IMR-90 (cell line): ENCODE data around the gene CIB1. TPM values are rescaled to one million over a fixed set of nuclear protein-coding genes. Genes with fewer than 3 reads are reported as not detected.

Experiments
- ATAC-seq: fragments of 200-7000 bp; cut with Tn5 transposase; 2 replicates; pipeline ENCODE4 v1.9.1; 2020; ENCODE audit warnings: low read depth, mild to moderate bottlenecking, moderate library complexity
- BruUV-seq: library from RNA; stranded (reverse); fragments of 400-500 nt; replicated peaks from 2 replicates; lab custom pipeline; 2021; lab: Mats Ljungman, UMichigan
- CTCF ChIA-PET: fragments of 300-600 bp; formaldehyde crosslinking; extraction: SDS; loops from one replicate; lab custom pipeline; 2021; ENCODE audit warnings: antibody characterized with exemption; lab: Yijun Ruan, JAX
- POLR2A ChIA-PET: fragments of 300-600 bp; sonication (Branson Sonifier 250); formaldehyde crosslinking; loops from one replicate; lab custom pipeline; 2022; ENCODE audit warnings: antibody characterized with exemption; ENCODE audit not compliant: unreplicated experiment; lab: Charles Lee
- DNase-seq: peaks from one replicate; pipeline ENCODE4 v3.0.0; 2013
- H2AFZ ChIP-seq: replicated peaks from 2 replicates; pipeline ENCODE3; 2013; ENCODE audit warnings: low read length, mild to moderate bottlenecking; ENCODE audit not compliant: poor library complexity
- H2AK5ac ChIP-seq: 2 replicates; pipeline ENCODE4 v1.6.1; 2013; ENCODE audit warnings: low read depth, low read length, inconsistent platforms
- H2AK9ac ChIP-seq: replicated peaks from 2 replicates; pipeline ENCODE3; 2013; ENCODE audit warnings: mild to moderate bottlenecking, low read depth, low read length, moderate library complexity; ENCODE audit not compliant: poor library complexity
- H2BK120ac ChIP-seq: 2 replicates; pipeline ENCODE4 v1.6.1; 2013; ENCODE audit warnings: low read depth, low read length, inconsistent platforms
- H2BK15ac ChIP-seq: 3 replicates; pipeline ENCODE4 v1.6.1; 2013; ENCODE audit warnings: low read depth, low read length, inconsistent platforms
- H2BK20ac ChIP-seq: 2 replicates; pipeline ENCODE4 v1.6.1; 2013; ENCODE audit warnings: low read depth, mild to moderate bottlenecking, inconsistent platforms, low read length, moderate library complexity
- H2BK5ac ChIP-seq: 2 replicates; pipeline ENCODE4 v1.6.1; 2013; ENCODE audit warnings: mild to moderate bottlenecking, low read depth, low read length, inconsistent platforms; ENCODE audit not compliant: poor library complexity, severe bottlenecking
- H3K14ac ChIP-seq: replicated peaks from 2 replicates; pipeline ENCODE4 v1.6.1; 2013; ENCODE audit warnings: low read depth, low read length, inconsistent platforms
- H3K18ac ChIP-seq: 2 replicates; pipeline ENCODE4 v1.6.1; 2013; ENCODE audit warnings: low read depth, low read length, control low read depth
- H3K23ac ChIP-seq: 2 replicates; pipeline ENCODE4 v1.6.1; 2013; ENCODE audit warnings: low read depth, low read length, inconsistent platforms
- H3K27ac ChIP-seq: 2 replicates; pipeline ENCODE4 v1.5.1; 2013; ENCODE audit warnings: mild to moderate bottlenecking, control low read depth, low read length; ENCODE audit not compliant: insufficient read depth
- H3K27me3 ChIP-seq: 2 replicates; pipeline ENCODE4 v1.6.1; 2013; ENCODE audit warnings: low read length; ENCODE audit not compliant: control insufficient read depth, insufficient read depth
- H3K36me3 ChIP-seq: 2 replicates; pipeline ENCODE4 v1.6.1; 2013; ENCODE audit warnings: low read length, mixed read lengths; ENCODE audit not compliant: control insufficient read depth, insufficient read depth
- H3K4ac ChIP-seq: 2 replicates; pipeline ENCODE4 v1.6.1; 2013; ENCODE audit warnings: low read depth, low read length, inconsistent platforms
- H3K4me1 ChIP-seq: 2 replicates; pipeline ENCODE4 v1.6.1; 2013; ENCODE audit warnings: low read length, mixed read lengths; ENCODE audit not compliant: control insufficient read depth, insufficient read depth
- H3K4me2 ChIP-seq: 2 replicates; pipeline ENCODE4 v1.6.1; 2013; ENCODE audit warnings: low read depth, mild to moderate bottlenecking, control low read depth, low read length, moderate library complexity
- H3K4me3 ChIP-seq: 2 replicates; pipeline ENCODE4 v1.5.1; 2013; ENCODE audit warnings: low read depth, mild to moderate bottlenecking, control low read depth, low read length, moderate library complexity; ENCODE audit not compliant: insufficient read depth
- H3K56ac ChIP-seq: 2 replicates; pipeline ENCODE4 v1.6.1; 2013; ENCODE audit warnings: low read length, inconsistent platforms; ENCODE audit not compliant: insufficient read depth; ENCODE audit errors: extremely low read depth
- H3K79me1 ChIP-seq, 2 experiments: 2 replicates each; pipeline ENCODE4 v1.6.1; 2013; ENCODE audit warnings: low read length in 2 of 2, inconsistent platforms in 1 of 2, low read depth in 1 of 2
- H3K9ac ChIP-seq: 2 replicates; pipeline ENCODE4 v1.6.1; 2013; ENCODE audit warnings: low read depth, low read length, control low read depth
- H3K9me1 ChIP-seq: 2 replicates; pipeline ENCODE4 v1.6.1; 2013; ENCODE audit warnings: low read length, inconsistent platforms; ENCODE audit not compliant: insufficient read depth
- H3K9me3 ChIP-seq: 2 replicates; pipeline ENCODE4 v1.6.1; 2013; ENCODE audit warnings: low read length; ENCODE audit not compliant: control insufficient read depth, insufficient read depth
- H4K20me1 ChIP-seq: 2 replicates; pipeline ENCODE4 v1.6.1; 2013; ENCODE audit warnings: low read length, inconsistent platforms; ENCODE audit not compliant: insufficient read depth
- H4K5ac ChIP-seq: 2 replicates; pipeline ENCODE4 v1.6.1; 2013; ENCODE audit warnings: mild to moderate bottlenecking, low read depth, low read length, control low read depth
- H4K8ac ChIP-seq, 2 experiments: 2 replicates each; pipeline ENCODE4 v1.6.1; 2013; ENCODE audit warnings: low read depth in 2 of 2, low read length in 2 of 2, control low read depth in 1 of 2, inconsistent platforms in 1 of 2
- H4K91ac ChIP-seq: 2 replicates; pipeline ENCODE4 v1.6.1; 2013; ENCODE audit warnings: low read depth, low read length, inconsistent platforms; ENCODE audit not compliant: insufficient read depth
- NFE2L2 ChIP-seq: fragments of 150-350 bp; IDR thresholded peaks from 2 replicates; pipeline ENCODE4 v1.6.1; 2016; ENCODE audit warnings: low read depth, mild to moderate bottlenecking, low read length
- RFX5 ChIP-seq: IDR thresholded peaks from 2 replicates; pipeline ENCODE4 v1.8.0; 2012; ENCODE audit warnings: low read depth, mild to moderate bottlenecking, low read length, moderate library complexity
- WGBS, 2 experiments: methylation state at CpG; one replicate each; pipeline versions ENCODE4 v1.1.5 to v1.1.7; 2013; ENCODE audit warnings: missing lambda C conversion rate in 2 of 2; ENCODE audit not compliant: insufficient read length in 1 of 2; ENCODE audit errors: extremely low coverage in 2 of 2; 5-methylcytosine and 5-hydroxymethylcytosine counted together
- dilution Hi-C: fragments of 300-500 bp; cut with HindIII; formaldehyde crosslinking; loops from one replicate; pipeline ENCODE4 v1.14.3; 2018; ENCODE audit warnings: low sequenced_read_pairs; ENCODE audit not compliant: unreplicated experiment
- in situ Hi-C: fragments of 300-500 bp; cut with MboI; formaldehyde crosslinking; loops from 3 replicates; pipeline ENCODE4 v1.14.3; 2019; ENCODE audit warnings: low sequenced_read_pairs, inconsistent platforms, mixed read lengths
- intact Hi-C: fragments of 100-400 bp; cut with micrococcal nuclease; formaldehyde crosslinking; loops from 2 replicates; pipeline ENCODE4 v1.10.0; 2022
- microRNA-seq, 2 experiments: library from miRNA; stranded (forward) in 1 of 2; unstranded in 1 of 2; fragments of 10-50 nt in 1 of 2; fragments of <30 nt in 1 of 2; gene quantifications in 1 of 2; microRNA quantifications in 1 of 2; one replicate each; pipeline versions ENCODE3 to v1.1.0; 2013 to 2020; ENCODE audit not compliant: insufficient read depth in 1 of 2, insufficient read length in 1 of 2, unreplicated experiment in 1 of 2
- polyA plus RNA-seq, 3 experiments: library from polyadenylated mRNA; depleted of rRNA; stranded (reverse); fragments of >200 nt; gene quantifications; 2 replicates each; pipeline ENCODE4 v1.2.3, GENCODE V29; 2012; ENCODE audit warnings: low replicate concordance in 1 of 3
- small RNA-seq, 5 experiments: library from RNA; depleted of rRNA; stranded (forward); fragments of <200 nt; gene quantifications; one replicate each; pipeline ENCODE3, GENCODE V24; 2012
- total RNA-seq: library from RNA; depleted of rRNA; stranded (reverse); fragments of >200 nt; gene quantifications from 2 replicates; pipeline ENCODE4 v1.2.3, GENCODE V29; 2012; rRNA removed

CIB1 gene
- total and polyA plus RNA-seq, 2 of the 4 experiments (the other 2 are of a cell fraction), result 31.5 to 94.1 TPM

- peaks cover 8% of the 10 kb centered on the region for H3K4me1 ChIP-seq
- H3K4me3 ChIP-seq, result no peak overlapping the region
- H4K8ac ChIP-seq, result no peak overlapping the region
- peaks cover 8% of the 10 kb centered on the region for H3K27me3 ChIP-seq
- ChIA-PET CTCF (no interaction called here), POLR2A (no interaction called here)
- H2BK5ac ChIP-seq, result no peak overlapping the region
- H2BK20ac ChIP-seq, result no peak overlapping the region
- dilution Hi-C loops (no loop called here), in situ Hi-C loops (no loop called here), intact Hi-C loops (no loop called here)
- no peak overlapping the region for H3K23ac ChIP-seq
- no peaks in the 10 kb centered on the region for H3K9me3 ChIP-seq
- TF ChIP-seq NFE2L2 (no peak), RFX5 (no peak)
- no peak overlapping the region for H3K4me2 ChIP-seq
- no peak overlapping the region for H3K14ac ChIP-seq
- no peak overlapping the region for H3K18ac ChIP-seq
- no peak for DNase-seq
- no peak overlapping the region for H3K4ac ChIP-seq
- peaks cover 0 to 4% of the 10 kb centered on the region in 2 experiments; a peak in 1 of 4 replicates for H3K79me1 ChIP-seq
- no peak overlapping the region for H3K27ac ChIP-seq
- H4K20me1 ChIP-seq, result no peaks in the 10 kb centered on the region
- H2BK15ac ChIP-seq, result no peak overlapping the region
- no CpG with 5 or more reads among the region's 2 CpGs for WGBS, 2 experiments
- no peak overlapping the region for H2BK120ac ChIP-seq
- peaks cover 6% of the 10 kb centered on the region for H3K9me1 ChIP-seq
- no peak for ATAC-seq
- no peak overlapping the region for H3K9ac ChIP-seq
- no peak overlapping the region for H4K5ac ChIP-seq
- no peak overlapping the region for H2AK5ac ChIP-seq
- no TSS peak for BruUV-seq
- H3K56ac ChIP-seq, result no peak overlapping the region
- H3K36me3 ChIP-seq, result no peaks in the 10 kb centered on the region
- no peak overlapping the region for H2AK9ac ChIP-seq
- H4K91ac ChIP-seq, result no peak overlapping the region
- no peak overlapping the region for H2AFZ ChIP-seq
Measured at GRCh38 chr15:90181776-90182175, 52.0 kb downstream of the CIB1 start.

Small RNA genes lying within 50 kb of the gene (microRNA-seq; reads per million reads assigned to microRNA genes)
- gene AC091167.3 (ENCODE audit: insufficient read depth, insufficient read length), result not detected

Small RNA genes lying within 50 kb of the gene (small RNA-seq; reads per million reads assigned to genes)
- gene AC091167.3, result 0 reads per million in 5 experiments

Other genes starting within 250 kb of the CIB1 start
- 8.2 and 8.9 TPM in 2 replicates for gene ZNF710, start 232.6 kb downstream of the CIB1 start, total RNA-seq
- gene ZNF710, start 232.6 kb downstream of the CIB1 start, polyA plus RNA-seq (2012; rRNA removed), result 7.6 and 9.2 TPM in 2 replicates
- 87.2 and 118 TPM in 2 replicates for gene IDH2, start 131.5 kb downstream of the CIB1 start, total RNA-seq
- gene IDH2, start 131.5 kb downstream of the CIB1 start, polyA plus RNA-seq (2012; rRNA removed), result 84.2 and 84.9 TPM in 2 replicates
- gene SEMA4B, start 32.6 kb downstream of the CIB1 start, total RNA-seq, result 5.0 and 6.9 TPM in 2 replicates
- gene SEMA4B, start 32.6 kb downstream of the CIB1 start, polyA plus RNA-seq (2012; rRNA removed), result 22.5 and 27.5 TPM in 2 replicates
- gene GDPGP1, start 268 bp upstream of the CIB1 start, total RNA-seq, result 3.9 and 4.1 TPM in 2 replicates
- gene GDPGP1, start 268 bp upstream of the CIB1 start, polyA plus RNA-seq (2012; rRNA removed), result 1.3 and 2.3 TPM in 2 replicates
- not detected in 2 replicates for gene TTLL13, start 15.6 kb upstream of the CIB1 start, total RNA-seq
- gene TTLL13, start 15.6 kb upstream of the CIB1 start, polyA plus RNA-seq (2012; rRNA removed), result 0.10 TPM in 1 of 2 replicates, not detected in the other
- 39.6 and 44.2 TPM in 2 replicates for gene NGRN, start 31.7 kb upstream of the CIB1 start, total RNA-seq
- 40.3 and 46.2 TPM in 2 replicates for gene NGRN, start 31.7 kb upstream of the CIB1 start, polyA plus RNA-seq (2012; rRNA removed)
- gene ZNF774, start 118.3 kb upstream of the CIB1 start, total RNA-seq, result 1.1 TPM in 2 replicates
- gene ZNF774, start 118.3 kb upstream of the CIB1 start, polyA plus RNA-seq (2012; rRNA removed), result 0.90 and 0.91 TPM in 2 replicates
- 207 and 246 TPM in 2 replicates for gene IQGAP1, start 154.3 kb upstream of the CIB1 start, total RNA-seq
- gene IQGAP1, start 154.3 kb upstream of the CIB1 start, polyA plus RNA-seq (2012; rRNA removed), result 87.5 and 93.4 TPM in 2 replicates